Measurements from ENCODE around the gene AKAP13. TPM values are rescaled to one million over a fixed set of nuclear protein-coding genes. Genes with fewer than 3 reads are reported as not detected.
"Not testable (repeated sequence)": the region's sequence is repeated elsewhere in the genome, so short reads cannot be mapped to it uniquely, and the experiment has no call there.

AKAP13 gene
- total RNA-seq, 1 experiment from 2014 or later, result 47.3 TPM

- not testable (repeated sequence) for H3K18ac ChIP-seq (ENCODE audit: insufficient read length, low read depth, low read length); H3K79me1 ChIP-seq (ENCODE audit: insufficient read depth, low read depth, low read length, poor library complexity, severe bottlenecking); H3K79me2 ChIP-seq (ENCODE audit: insufficient read depth, low read length); H2BK20ac ChIP-seq (ENCODE audit: low read depth, low read length, poor library complexity, severe bottlenecking); H3K27me3 Mint-ChIP-seq (ENCODE audit: low read depth); H2BK15ac ChIP-seq (ENCODE audit: low read depth, low read length); H2BK120ac ChIP-seq (ENCODE audit: low read depth, low read length, poor library complexity, severe bottlenecking); H3K27me3 ChIP-seq (ENCODE audit: insufficient read depth, low read length); H2AK5ac ChIP-seq (ENCODE audit: insufficient read length, low read length); H3K23me2 ChIP-seq (ENCODE audit: insufficient read length, low read depth, low read length, poor library complexity, severe bottlenecking); H3K9me3 Mint-ChIP-seq; H4K20me1 ChIP-seq (ENCODE audit: control insufficient read depth, insufficient read depth, insufficient read length); H3K23ac ChIP-seq (ENCODE audit: insufficient read length, low read depth, low read length); H3K4ac ChIP-seq (ENCODE audit: low read depth, low read length); DNase-seq; H3T11ph ChIP-seq (ENCODE audit: low read length); H2BK12ac ChIP-seq (ENCODE audit: insufficient read length, low read depth, low read length); H3K27ac ChIP-seq (ENCODE audit: insufficient read length, low read depth, low read length); H2BK5ac ChIP-seq (ENCODE audit: insufficient read length, low read length); H4K91ac ChIP-seq (ENCODE audit: insufficient read length, low read depth, low read length); H3K9ac ChIP-seq (ENCODE audit: extremely low read depth, insufficient read length, low read length); H3K4me3 Mint-ChIP-seq; H3K4me2 ChIP-seq (ENCODE audit: insufficient read depth, insufficient read length, low read length); H3K36me3 Mint-ChIP-seq (ENCODE audit: insufficient read depth in 1 of 3, low read depth in 3 of 3); H3K9me3 ChIP-seq (ENCODE audit: control insufficient read depth, low read depth, low read length); H3K4me1 ChIP-seq (ENCODE audit: insufficient read depth, low read length); H3K27ac Mint-ChIP-seq; H2AFZ ChIP-seq (ENCODE audit: low read length); H3K14ac ChIP-seq (ENCODE audit: insufficient read depth, low read length); H4K5ac ChIP-seq (ENCODE audit: insufficient read length, low read depth, low read length); H4K8ac ChIP-seq (replicated peaks; ENCODE audit: insufficient read length, low read depth, low read length); H3K56ac ChIP-seq (ENCODE audit: insufficient read length, low read depth, low read length)
- peaks cover 18 to 26% of the 10 kb centered on the region in 2 experiments for H3K4me1 Mint-ChIP-seq
Measured at GRCh38 chr15:85484923-85485322, 104.5 kb downstream of the AKAP13 start.
